Subcutaneous abdominal adipose tissue (tissue), 5 donors: Measurements from ENCODE around the gene AFF2.

Experiments
- H3K27ac ChIP-seq: one replicate; pipeline ENCODE4 v1.7.0; 2013; ENCODE audit warnings: low read depth, mild to moderate bottlenecking, inconsistent platforms, low read length, moderate library complexity
- H3K27me3 ChIP-seq, 5 donors: one replicate each; pipeline ENCODE4 v1.7.0; 2013; ENCODE audit warnings: low read length in 5 of 5, inconsistent platforms in 1 of 5; ENCODE audit not compliant: control insufficient read depth in 5 of 5, insufficient read depth in 4 of 5
- H3K36me3 ChIP-seq, 5 donors: one replicate each; pipeline ENCODE4 v1.7.0; 2013; ENCODE audit warnings: low read length in 5 of 5; ENCODE audit not compliant: control insufficient read depth in 5 of 5, insufficient read depth in 5 of 5
- H3K4me1 ChIP-seq, 5 donors: one replicate each; pipeline ENCODE4 v1.7.0; 2013; ENCODE audit warnings: low read length in 5 of 5, mild to moderate bottlenecking in 3 of 5, moderate library complexity in 1 of 5; ENCODE audit not compliant: control insufficient read depth in 5 of 5, insufficient read depth in 5 of 5
- H3K4me3 ChIP-seq, 5 donors: one replicate each; pipeline ENCODE4 v1.7.0; 2013; ENCODE audit warnings: low read length in 5 of 5, low read depth in 1 of 5
- H3K9ac ChIP-seq, 5 donors: one replicate each; pipeline ENCODE4 v1.7.0; 2013; ENCODE audit warnings: low read length in 5 of 5, mild to moderate bottlenecking in 4 of 5, moderate library complexity in 3 of 5
- H3K9me3 ChIP-seq, 5 donors: one replicate each; pipeline ENCODE4 v1.7.0; 2013; ENCODE audit warnings: low read length in 5 of 5; ENCODE audit not compliant: control insufficient read depth in 5 of 5
- donor health status: healthy.
- donor health status: healthy.
- donor health status: healthy.
- donor health status: healthy.
- donor health status: healthy.

AFF2 gene

DNA sequence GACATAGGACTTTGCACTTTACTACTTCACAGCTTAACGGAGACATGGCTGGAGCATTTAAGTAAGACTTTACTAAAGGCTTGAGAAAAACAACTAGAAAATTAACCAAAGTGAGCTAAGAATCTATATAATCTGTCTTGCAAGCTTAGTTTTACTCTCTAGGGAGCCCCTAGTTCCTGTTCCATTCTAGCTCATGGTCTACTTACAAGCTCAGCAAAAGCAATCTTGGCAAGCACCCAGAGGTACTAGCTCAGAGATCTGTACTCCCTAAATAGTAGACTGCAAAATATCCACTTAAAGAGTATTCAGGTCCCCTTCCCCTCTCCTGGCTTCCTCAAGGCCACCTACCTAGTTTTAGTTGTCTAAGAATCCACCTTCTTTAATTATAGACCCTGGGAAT lies 535.7 kb downstream of the AFF2 start:
- Histone ChIP-seq H3K36me3 (no peaks in the 10 kb centered on the region), H3K4me1 (peaks cover 0 to 13% (median 0%) of the 10 kb centered on the region in 5 donors), H3K27ac (no peak overlapping the region), H3K9ac (no peak overlapping the region), H3K9me3 (no peaks in the 10 kb centered on the region), H3K4me3 (no peak overlapping the region), H3K27me3 (no peaks in the 10 kb centered on the region)

GRCh38 chrX:149037281-149037870 lies 537.0 kb downstream of the AFF2 start:
- Histone ChIP-seq H3K4me3 (no peak overlapping the region), H3K27me3 (no peaks in the 10 kb centered on the region), H3K9ac (no peak overlapping the region), H3K4me1 (peaks cover 0 to 13% (median 0%) of the 10 kb centered on the region in 5 donors), H3K36me3 (no peaks in the 10 kb centered on the region), H3K27ac (no peak overlapping the region), H3K9me3 (no peaks in the 10 kb centered on the region)

DNA sequence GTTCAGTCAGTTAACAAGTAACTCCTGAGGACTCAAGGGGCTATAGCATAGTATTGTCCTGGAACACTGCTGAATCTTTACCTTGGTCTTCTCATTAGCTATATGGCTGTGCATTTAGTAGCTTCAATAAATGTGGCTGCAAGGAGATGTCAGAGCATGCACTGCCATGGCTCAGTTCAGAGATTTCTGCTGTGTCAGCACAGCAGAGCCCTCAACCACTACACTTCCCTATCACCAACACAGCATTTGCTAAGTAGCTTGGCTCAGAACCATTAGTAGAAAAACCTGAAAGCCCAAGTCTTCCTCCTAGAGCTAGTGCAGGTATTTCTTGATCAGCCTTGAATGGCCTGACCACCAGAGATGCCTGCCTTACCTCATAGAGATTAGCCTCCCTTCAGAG lies 538.6 kb downstream of the AFF2 start:
- no peak overlapping the region for H3K4me3 ChIP-seq
- H3K9me3 ChIP-seq: no peaks in the 10 kb centered on the region
- no peak overlapping the region for H3K9ac ChIP-seq
- H3K27ac ChIP-seq: no peak overlapping the region
- H3K27me3 ChIP-seq: no peaks in the 10 kb centered on the region
- peaks cover 0 to 13% (median 0%) of the 10 kb centered on the region in 5 donors for H3K4me1 ChIP-seq
- H3K36me3 ChIP-seq: no peaks in the 10 kb centered on the region

DNA sequence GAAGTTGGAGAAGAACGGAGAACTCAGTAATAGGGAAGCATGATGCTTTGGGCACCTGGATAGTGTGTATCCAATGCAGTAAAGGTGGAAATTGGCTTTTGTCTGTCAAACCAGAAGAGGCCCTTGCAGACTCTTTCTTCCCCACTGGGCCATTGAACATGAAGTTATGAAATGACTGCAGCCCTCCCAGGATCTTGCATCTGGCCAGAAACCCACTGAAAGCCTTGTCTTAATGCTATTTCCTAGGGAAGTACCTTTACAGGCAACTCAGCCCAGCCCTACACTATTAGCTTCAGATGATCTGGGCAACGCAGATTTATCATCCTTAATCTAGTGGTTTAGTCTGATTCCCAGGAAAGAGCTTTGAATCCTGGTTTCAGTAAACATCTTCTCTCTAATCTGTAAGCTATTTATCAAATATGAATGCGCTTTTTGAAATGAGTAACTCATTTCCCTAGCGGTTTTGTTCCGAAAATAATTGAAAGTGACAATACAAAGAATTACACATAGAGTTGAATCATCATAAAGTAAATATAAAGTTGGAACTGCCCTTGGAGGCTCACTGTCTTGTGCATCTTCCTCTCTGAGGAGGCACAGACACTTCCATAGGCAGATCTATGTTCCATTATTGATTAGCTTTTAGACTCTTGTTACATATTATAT lies 540.6 kb downstream of the AFF2 start:
- peaks cover 0 to 8% (median 0%) of the 10 kb centered on the region in 5 donors for H3K4me1 ChIP-seq
- H3K36me3 ChIP-seq: no peaks in the 10 kb centered on the region
- no peaks in the 10 kb centered on the region for H3K27me3 ChIP-seq

GRCh38 chrX:149043401-149043800 lies 543.0 kb downstream of the AFF2 start:
- H3K9me3 ChIP-seq: no peaks in the 10 kb centered on the region
- peaks cover 0 to 3% (median 0%) of the 10 kb centered on the region in 5 donors for H3K4me1 ChIP-seq

More for the DNA sequence above, 540.6 kb downstream of the AFF2 start:
- no peak overlapping the region for H3K4me3 ChIP-seq
- no peak overlapping the region for H3K27ac ChIP-seq
- no peak overlapping the region for H3K9ac ChIP-seq
- no peaks in the 10 kb centered on the region for H3K9me3 ChIP-seq

DNA sequence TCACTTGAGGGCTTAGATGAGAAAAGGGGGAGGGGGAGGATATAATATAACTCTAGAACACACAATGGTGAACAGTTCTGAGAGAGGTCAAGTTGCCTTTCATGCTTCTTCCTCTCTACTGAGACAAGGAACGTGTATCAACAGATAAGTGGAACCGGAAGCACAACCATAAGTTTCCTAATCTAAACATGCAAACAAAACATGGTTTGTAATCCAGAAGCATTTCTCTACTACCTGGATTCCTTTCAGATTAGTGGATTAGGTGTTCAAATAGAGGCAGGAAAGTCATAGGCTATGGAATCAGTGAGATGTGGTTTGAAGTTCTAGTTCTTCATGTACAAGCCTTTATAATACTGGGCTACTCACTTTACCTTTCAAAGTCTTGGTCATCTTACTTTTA lies 544.1 kb downstream of the AFF2 start:
- H3K27me3 ChIP-seq: no peaks in the 10 kb centered on the region
- H3K36me3 ChIP-seq: no peaks in the 10 kb centered on the region
- H3K9ac ChIP-seq: no peak overlapping the region
- H3K9me3 ChIP-seq: no peaks in the 10 kb centered on the region
- H3K4me3 ChIP-seq: no peak overlapping the region
- H3K4me1 ChIP-seq: peaks cover 0 to 3% (median 0%) of the 10 kb centered on the region in 5 donors
- no peak overlapping the region for H3K27ac ChIP-seq

More at GRCh38 chrX:149043401-149043800, 543.0 kb downstream of the AFF2 start:
- no peaks in the 10 kb centered on the region for H3K27me3 ChIP-seq
- H3K9ac ChIP-seq: no peak overlapping the region
- H3K27ac ChIP-seq: no peak overlapping the region
- H3K4me3 ChIP-seq: no peak overlapping the region
- H3K36me3 ChIP-seq: no peaks in the 10 kb centered on the region

DNA sequence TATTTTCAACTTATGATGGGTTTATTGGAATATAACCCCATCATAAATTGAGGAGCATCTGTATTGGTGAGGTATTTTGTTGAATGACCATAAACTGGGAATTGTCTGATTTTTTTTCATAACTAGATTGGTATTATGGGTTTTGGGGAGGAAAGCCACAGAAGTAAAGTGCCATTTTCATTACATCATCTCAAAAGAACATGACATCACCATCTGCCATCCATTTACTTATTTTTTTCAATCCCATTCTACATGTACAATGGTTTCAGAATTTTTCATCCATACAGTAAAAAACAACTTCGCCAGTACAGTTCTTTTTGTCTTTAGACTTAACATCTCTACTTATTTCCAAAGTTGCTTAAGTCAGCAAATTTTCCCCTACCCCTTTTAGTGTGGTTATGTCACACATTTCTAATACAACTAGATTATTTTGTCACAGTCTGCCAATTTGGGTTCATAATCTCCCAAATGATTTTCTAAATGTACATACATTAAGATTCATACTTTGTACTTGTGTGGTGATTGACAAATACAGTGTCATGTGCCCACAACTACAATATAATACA lies 545.3 kb downstream of the AFF2 start:
- Histone ChIP-seq H3K27ac (no peak overlapping the region), H3K9me3 (no peaks in the 10 kb centered on the region), H3K9ac (no peak overlapping the region), H3K36me3 (no peaks in the 10 kb centered on the region), H3K27me3 (no peaks in the 10 kb centered on the region), H3K4me3 (no peak overlapping the region), H3K4me1 (peaks cover 0 to 2% (median 0%) of the 10 kb centered on the region in 5 donors)
